Chondrocyte (in vitro differentiated cells): ENCODE data around the gene IGFBP7. TPM values are rescaled to one million over a fixed set of nuclear protein-coding genes. Genes with fewer than 3 reads are reported as not detected.

Source experiments
- DNase-seq: peaks from one replicate; pipeline ENCODE4 v3.0.0; 2021; ENCODE audit warnings: mixed read lengths, low spot score
- H3K27ac Mint-ChIP-seq: one replicate; pipeline ENCODE4 v1.8.0; 2021; ENCODE audit warnings: mild to moderate bottlenecking, moderate library complexity, mixed read lengths; ENCODE audit not compliant: unreplicated experiment
- H3K27me3 Mint-ChIP-seq: 2 replicates; pipeline ENCODE4 v1.8.0; 2021; ENCODE audit warnings: low read depth, mixed read lengths
- H3K36me3 Mint-ChIP-seq: 2 replicates; pipeline ENCODE4 v1.8.0; 2021; ENCODE audit warnings: low read depth, mixed read lengths
- H3K4me1 Mint-ChIP-seq: 2 replicates; pipeline ENCODE4 v1.8.0; 2021; ENCODE audit warnings: low read depth, mild to moderate bottlenecking, mixed read lengths
- H3K4me3 Mint-ChIP-seq: one replicate; pipeline ENCODE4 v1.8.0; 2021; ENCODE audit warnings: mild to moderate bottlenecking, moderate library complexity, mixed read lengths; ENCODE audit not compliant: unreplicated experiment
- H3K9me3 Mint-ChIP-seq: 2 replicates; pipeline ENCODE4 v1.8.0; 2021; ENCODE audit warnings: low read depth, mixed read lengths
- total RNA-seq: library from RNA; stranded (reverse); gene quantifications from 3 replicates; pipeline ENCODE4 v1.2.1, GENCODE V29; 2021
- TF ChIP-seq, protein P1 (sequence below): fragments of 200-600 bp; sonication (generic); IDR thresholded peaks from 2 replicates; pipeline ENCODE4 v1.5.0; 2021; ENCODE audit warnings: antibody characterized with exemption, mild to moderate bottlenecking, moderate library complexity

Gene IGFBP7
- total RNA-seq, 1 donor from 2014 or later = 5,125 TPM

DNA sequence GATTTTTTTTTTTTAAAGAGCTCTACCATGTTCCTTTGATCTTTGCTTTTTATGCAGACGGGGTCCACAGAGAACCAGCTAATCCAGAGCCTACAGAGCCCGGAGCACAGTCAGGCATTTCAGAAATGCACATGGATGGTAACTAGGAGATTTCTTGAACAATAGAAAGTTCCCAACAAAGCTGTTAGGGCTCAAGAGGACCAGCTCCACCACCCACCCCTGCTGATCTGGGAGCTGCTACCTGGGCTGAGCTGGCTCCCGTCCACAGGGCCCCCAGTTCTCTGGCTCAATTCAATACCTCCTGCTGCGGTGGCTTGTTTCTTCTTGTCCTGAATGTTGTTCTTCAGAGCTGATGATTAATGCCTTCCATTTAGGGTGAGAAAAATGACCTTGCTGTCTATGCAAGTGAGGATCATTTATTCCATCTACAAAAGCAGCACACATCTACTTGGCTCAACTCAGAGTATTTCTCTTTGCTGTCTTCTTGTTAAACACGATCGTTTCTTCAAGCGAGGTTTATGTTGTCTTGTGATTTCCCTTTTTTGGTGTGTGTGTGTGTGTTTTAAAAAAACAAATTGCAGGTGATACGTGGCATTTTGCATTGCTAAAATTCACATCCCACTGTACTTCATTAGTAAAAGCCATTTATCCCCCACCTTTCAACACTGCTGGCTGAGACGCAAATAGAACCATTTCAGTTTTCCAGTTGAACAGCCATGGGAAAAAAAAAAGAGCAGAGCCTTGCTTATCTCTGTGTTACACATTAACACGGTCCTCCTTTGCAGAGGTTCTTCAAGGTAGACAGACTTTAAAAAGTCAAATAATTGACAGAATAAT lies 31.3 kb downstream of the IGFBP7 start:
- no peaks in the 10 kb centered on the region for H3K27me3 Mint-ChIP-seq
- H3K36me3 Mint-ChIP-seq = peaks cover 51% of the 10 kb centered on the region
- H3K4me3 Mint-ChIP-seq = peak overlapping the region; percentile 37
- H3K27ac Mint-ChIP-seq = peak overlapping the region; percentile 97
- no peaks in the 10 kb centered on the region for H3K9me3 Mint-ChIP-seq
- no peak for DNase-seq
- TF ChIP-seq, protein P1, sequence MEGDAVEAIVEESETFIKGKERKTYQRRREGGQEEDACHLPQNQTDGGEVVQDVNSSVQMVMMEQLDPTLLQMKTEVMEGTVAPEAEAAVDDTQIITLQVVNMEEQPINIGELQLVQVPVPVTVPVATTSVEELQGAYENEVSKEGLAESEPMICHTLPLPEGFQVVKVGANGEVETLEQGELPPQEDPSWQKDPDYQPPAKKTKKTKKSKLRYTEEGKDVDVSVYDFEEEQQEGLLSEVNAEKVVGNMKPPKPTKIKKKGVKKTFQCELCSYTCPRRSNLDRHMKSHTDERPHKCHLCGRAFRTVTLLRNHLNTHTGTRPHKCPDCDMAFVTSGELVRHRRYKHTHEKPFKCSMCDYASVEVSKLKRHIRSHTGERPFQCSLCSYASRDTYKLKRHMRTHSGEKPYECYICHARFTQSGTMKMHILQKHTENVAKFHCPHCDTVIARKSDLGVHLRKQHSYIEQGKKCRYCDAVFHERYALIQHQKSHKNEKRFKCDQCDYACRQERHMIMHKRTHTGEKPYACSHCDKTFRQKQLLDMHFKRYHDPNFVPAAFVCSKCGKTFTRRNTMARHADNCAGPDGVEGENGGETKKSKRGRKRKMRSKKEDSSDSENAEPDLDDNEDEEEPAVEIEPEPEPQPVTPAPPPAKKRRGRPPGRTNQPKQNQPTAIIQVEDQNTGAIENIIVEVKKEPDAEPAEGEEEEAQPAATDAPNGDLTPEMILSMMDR = no peak
- peaks cover 96% of the 10 kb centered on the region for H3K4me1 Mint-ChIP-seq

DNA sequence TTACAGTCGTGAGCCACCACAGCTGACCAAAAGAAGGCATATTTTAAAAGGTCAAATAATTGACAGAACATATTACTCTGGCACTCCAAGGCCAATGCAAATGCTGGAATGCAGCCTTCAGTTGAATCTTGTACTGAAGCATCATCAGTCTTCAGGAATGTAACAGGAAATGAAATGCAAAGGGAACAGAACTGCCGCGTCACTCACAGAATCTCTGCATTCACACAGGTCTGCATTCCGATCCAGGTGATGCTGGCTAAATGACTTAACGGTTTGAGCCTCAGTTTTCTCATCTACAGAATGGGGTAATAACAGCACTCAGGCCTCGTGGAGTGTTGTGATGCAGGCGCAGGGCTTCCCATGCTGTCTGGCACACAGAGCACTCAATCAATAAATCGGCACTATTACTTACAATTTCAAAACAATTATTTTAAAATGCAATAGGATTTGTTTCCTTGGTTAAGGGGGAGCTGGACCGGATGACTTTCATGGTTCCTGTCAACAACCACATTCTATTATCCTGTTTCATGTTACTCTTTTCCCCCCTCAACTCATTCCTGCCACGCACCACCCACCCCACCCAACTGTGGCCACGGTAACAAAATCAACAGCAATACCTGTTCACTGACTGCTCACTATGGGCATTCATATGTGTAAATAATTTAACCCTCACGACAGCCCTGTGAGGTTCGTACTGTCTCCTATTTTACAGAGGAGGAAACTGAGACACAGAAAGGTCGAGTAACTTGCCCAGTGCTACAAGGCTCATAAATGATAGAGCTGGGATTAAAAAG lies 32.4 kb downstream of the IGFBP7 start:
- Mint-ChIP-seq H3K27me3 (no peaks in the 10 kb centered on the region), H3K4me3 (peak overlapping the region; percentile 37), H3K36me3 (peaks cover 56% of the 10 kb centered on the region), H3K9me3 (no peaks in the 10 kb centered on the region), H3K27ac (peak overlapping the region; percentile 97), H3K4me1 (peaks cover 95% of the 10 kb centered on the region)
- DNase-seq = no peak
- TF ChIP-seq, protein P1 = no peak

DNA sequence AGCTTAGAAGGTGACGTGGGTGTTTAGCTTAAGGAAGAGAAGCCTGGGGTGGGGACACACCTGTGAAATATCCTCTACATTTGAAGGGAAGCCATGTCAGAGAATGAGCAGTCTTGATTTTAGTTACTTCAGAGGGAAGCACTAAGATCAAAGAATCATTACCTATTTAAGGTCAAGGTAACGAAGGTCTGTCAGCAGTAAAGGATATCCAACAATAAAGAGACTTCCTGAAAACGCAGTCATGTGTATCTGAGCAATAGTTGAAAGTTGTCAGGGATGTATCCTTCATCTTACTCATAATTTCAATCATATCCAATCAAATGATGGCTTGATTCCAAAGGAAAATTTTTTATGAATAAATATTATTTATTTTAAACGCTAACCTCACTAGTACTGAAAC lies 33.5 kb downstream of the IGFBP7 start:
- Mint-ChIP-seq H3K27ac (peak overlapping the region; percentile 94), H3K9me3 (no peaks in the 10 kb centered on the region), H3K4me1 (peaks cover 96% of the 10 kb centered on the region), H3K36me3 (peaks cover 57% of the 10 kb centered on the region), H3K27me3 (no peaks in the 10 kb centered on the region), H3K4me3 (no peak overlapping the region)
- TF ChIP-seq, protein P1 = no peak
- DNase-seq = no peak

GRCh38 chr4:57075367-57075766 lies 34.8 kb downstream of the IGFBP7 start:
- H3K4me1 Mint-ChIP-seq = peaks cover 96% of the 10 kb centered on the region
- H3K9me3 Mint-ChIP-seq = no peaks in the 10 kb centered on the region
- TF ChIP-seq, protein P1 = no peak
- DNase-seq = no peak
- no peaks in the 10 kb centered on the region for H3K27me3 Mint-ChIP-seq
- peak overlapping the region; percentile 94 for H3K27ac Mint-ChIP-seq
- no peak overlapping the region for H3K4me3 Mint-ChIP-seq
- H3K36me3 Mint-ChIP-seq = peaks cover 50% of the 10 kb centered on the region

DNA sequence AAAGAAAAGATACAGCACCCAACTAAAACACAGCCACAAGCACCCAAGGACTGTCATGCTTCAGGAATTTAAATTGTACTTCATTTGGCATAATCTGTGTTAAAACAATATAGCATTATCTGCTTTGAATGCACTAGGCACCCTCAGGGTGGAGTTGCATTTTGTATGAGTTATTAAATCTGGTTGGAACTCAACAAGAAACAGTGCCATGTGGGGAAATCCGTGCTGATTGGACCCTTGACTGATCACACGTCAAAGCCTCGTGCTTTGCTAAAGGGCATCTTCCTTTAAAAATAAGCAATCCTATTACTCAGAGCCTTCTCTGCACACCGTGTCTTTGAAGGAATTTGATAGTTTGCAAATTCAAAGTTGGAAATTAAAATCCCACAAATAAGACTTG lies 35.4 kb downstream of the IGFBP7 start:
- peak overlapping the region; percentile 94 for H3K27ac Mint-ChIP-seq
- H3K4me1 Mint-ChIP-seq = peaks cover 96% of the 10 kb centered on the region
- no peaks in the 10 kb centered on the region for H3K27me3 Mint-ChIP-seq
- H3K4me3 Mint-ChIP-seq = no peak overlapping the region
- no peaks in the 10 kb centered on the region for H3K9me3 Mint-ChIP-seq
- peaks cover 48% of the 10 kb centered on the region for H3K36me3 Mint-ChIP-seq
- DNase-seq = no peak
- TF ChIP-seq, protein P1 = no peak
